ENCODE data around the gene SNX19.

SNX19 gene

GRCh38 chr11:130907229-130907628, 9.1 kb downstream of the SNX19 start:
- DNase-seq (ENCODE audit: low read depth in 2 of 2): no peak

- DNase-seq (ENCODE audit: low read depth in 2 of 2): no peak
Measured at GRCh38 chr11:130906616-130907015, 9.7 kb downstream of the SNX19 start.

GRCh38 chr11:130905512-130905911, 10.8 kb downstream of the SNX19 start:
- DNase-seq (ENCODE audit: low read depth in 2 of 2): no peak

DNA sequence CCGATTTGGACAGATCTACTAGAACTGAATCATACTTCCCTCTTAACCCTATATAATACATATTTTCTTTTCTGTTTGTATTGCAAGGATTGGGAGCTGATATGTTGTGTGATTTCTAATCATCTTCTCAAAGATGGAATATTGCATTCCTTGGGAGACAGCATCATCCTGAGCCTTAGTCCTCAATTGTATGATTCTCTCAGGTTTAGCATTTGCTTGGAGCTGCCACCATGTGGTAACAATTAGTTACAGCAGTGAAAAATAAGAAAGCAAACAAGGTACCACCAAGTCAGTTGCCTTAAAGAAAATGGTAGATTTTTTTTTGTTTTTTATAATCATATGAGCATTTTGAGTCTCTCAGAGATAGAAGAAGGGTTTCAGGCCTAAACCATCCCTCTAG, 11.9 kb downstream of the SNX19 start:
- no peak for DNase-seq (ENCODE audit: low read depth in 2 of 2)

DNA sequence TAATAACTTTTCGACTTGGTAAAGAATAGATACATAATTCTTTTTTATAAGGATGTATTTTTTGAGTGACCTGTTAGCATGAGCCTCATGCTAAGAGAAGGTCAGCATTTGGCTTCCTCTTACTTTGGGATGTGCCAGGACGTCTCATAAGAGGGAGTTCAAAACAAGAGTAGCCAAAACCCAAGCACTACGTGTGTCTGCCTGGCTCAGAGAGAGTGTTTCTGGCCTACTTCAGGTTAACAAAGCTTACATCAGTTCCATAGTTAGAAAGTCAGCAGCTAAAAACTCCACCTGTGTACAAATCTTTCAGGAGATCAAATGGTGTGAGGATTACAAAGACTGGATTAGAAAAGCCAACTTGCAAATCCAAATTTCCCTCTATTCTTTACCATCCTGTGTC, 13.9 kb downstream of the SNX19 start:
- no peak for DNase-seq (ENCODE audit: low read depth in 2 of 2)

GRCh38 chr11:130899106-130899505, 17.2 kb downstream of the SNX19 start:
- no peak for DNase-seq (ENCODE audit: low read depth in 2 of 2)

GRCh38 chr11:130897262-130898182, 18.8 kb downstream of the SNX19 start:
- DNase-seq (ENCODE audit: low read depth in 2 of 2): no peak

GRCh38 chr11:130894322-130895025, 21.8 kb downstream of the SNX19 start:
- peak; percentile 13 to 25 for DNase-seq (ENCODE audit: low read depth in 2 of 2)

GRCh38 chr11:130892861-130893260, 23.4 kb downstream of the SNX19 start:
- no peak for DNase-seq (ENCODE audit: low read depth in 2 of 2)

DNA sequence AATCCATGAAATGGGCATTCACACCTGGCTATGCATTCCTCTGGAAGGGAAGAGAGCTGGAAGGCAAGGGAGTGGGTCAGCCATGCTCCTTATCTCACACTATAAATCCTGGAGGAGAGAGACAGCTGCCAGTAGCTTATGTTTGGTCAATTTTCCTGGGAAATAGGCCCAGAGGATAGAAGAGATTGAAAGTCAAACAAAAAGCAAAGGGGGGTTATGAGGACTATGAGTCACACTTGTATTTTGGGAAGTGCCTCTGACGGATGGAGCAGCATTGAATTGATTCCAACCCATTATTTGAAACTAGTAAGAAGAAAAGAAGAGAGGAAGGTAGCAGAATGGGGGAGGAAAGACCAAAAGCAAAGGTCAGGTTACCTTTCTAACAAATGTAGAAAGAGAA, 25.0 kb downstream of the SNX19 start:
- DNase-seq (ENCODE audit: low read depth in 2 of 2): no peak

- no peak for DNase-seq (ENCODE audit: low read depth in 2 of 2)
Measured at GRCh38 chr11:130890039-130890745, 26.1 kb downstream of the SNX19 start.

- DNase-seq (ENCODE audit: low read depth in 2 of 2): no peak
Measured at GRCh38 chr11:130888790-130889189, 27.5 kb downstream of the SNX19 start.

DNA sequence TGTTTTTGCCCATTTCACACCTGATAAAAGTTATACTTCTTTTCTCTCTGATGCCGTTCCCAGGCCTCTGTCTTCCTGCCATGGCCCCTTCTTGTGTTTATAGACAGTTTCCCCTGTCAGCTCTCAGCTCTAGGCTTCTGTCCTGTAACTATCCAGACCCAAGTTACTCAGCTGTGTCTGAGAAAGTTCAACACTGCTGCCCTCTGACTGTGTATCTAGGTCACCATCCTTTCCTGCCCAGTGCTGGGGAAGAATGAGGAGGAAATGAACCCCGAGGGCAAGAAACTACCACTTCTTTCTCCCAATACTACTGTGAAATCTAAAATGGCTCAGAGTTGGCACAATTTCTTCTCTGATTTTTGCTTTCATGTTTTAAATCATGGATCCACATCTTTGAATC, 29.6 kb downstream of the SNX19 start:
- no peak for DNase-seq (ENCODE audit: low read depth in 2 of 2)

DNA sequence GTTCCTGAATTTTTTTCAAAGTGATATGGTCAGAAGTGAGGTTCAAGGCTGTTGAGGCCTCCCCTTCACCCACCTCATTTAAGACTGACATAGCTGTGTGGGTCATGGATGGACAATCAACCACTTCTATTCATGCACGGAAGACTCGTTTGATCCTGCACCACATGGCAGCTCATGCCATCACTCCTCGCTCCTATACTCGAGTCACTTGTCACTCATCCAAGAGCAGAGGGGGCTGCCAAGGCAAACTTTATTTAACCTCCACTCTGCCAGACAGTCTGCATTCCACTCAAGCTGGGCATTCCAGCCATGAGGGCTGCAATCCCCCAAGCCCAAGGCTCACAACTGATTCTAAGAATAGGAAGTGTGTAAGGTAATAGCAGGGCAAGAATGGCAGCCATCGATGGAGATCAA, 34.1 kb downstream of the SNX19 start:
- DNase-seq (ENCODE audit: low read depth in 2 of 2): no peak

DNA sequence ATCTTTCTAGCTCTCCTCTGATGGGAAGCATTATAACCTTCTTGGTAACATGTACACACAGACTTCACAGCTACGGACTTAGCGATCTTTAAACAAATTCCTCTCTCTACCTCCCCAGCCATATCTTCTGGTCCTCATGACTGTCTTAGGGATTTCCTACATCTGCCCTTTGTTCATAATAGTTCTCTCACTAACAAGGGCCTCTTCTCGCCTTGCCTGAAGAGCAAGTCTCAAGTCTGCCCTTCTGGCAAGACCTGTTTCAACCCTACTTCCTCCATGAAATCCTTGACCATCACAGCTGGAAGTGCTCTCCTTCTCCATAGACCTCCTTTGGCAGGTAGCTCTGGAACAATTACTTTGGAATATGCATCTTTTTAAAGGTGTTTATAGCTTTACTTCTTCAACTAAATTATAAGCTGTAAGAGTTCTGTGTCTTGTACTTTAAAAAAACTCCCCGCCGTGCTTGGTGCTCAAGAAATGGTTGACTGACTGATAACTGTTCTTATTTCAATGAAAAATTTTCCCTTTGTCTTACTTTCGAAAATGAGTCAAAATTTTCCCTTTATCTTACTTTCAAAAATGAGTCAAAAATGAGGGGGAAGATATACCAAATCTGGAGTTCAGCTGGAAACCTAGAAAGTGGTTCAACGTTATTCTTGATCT, 34.7 kb downstream of the SNX19 start:
- DNase-seq (ENCODE audit: low read depth in 2 of 2): no peak

GRCh38 chr11:130879836-130880235, 36.4 kb downstream of the SNX19 start:
- DNase-seq (ENCODE audit: low read depth in 2 of 2): no peak

DNA sequence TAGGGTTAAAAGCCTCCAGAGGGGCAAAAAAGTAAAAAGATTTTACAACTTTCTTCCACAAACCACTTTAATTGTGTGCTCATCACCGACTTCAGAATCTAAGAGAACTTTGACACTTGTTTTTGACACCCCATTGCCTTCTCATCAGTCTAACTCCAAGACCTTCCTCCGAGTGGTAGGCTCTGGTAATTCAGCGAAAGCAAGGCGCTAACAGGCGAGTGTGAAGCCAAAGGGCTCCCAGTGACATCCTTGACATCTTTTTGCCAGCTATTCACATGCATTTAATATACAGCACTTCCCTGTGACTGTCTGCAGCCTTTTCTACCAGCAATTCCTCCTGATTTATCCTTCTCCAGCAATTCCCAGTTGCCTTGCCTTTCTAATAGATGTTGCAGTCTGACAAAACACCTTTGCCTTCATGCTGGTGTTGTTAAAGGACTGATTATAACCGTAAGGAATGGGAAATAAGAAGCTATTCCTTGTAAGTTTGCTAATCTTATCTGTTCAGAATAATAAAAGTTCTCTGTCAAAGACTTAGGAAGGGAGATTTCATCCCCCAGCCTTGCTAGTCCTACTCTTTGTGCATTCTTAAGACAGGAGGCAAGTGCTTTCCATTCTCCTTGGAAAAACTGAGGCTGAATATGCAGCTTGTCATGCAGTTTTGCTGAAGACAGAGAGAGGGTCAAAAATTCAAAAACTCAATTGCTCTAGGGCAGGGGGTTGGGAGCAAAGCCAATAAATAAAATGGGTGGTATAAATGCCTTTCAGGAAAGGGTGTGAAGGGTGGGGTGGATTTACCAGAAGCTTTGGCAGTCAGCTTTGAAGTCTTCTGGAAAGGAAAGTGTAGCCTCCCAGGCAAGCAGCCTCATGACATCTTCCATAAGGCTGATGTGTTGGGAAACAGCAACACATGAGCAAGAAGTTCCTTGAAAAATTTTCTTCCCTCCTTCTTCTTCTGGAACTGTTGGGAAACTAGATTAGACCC, 39.1 kb downstream of the SNX19 start:
- DNase-seq (ENCODE audit: low read depth in 2 of 2): no peak

GRCh38 chr11:130876100-130876499, 40.2 kb downstream of the SNX19 start:
- no peak for DNase-seq (ENCODE audit: low read depth in 2 of 2)

DNA sequence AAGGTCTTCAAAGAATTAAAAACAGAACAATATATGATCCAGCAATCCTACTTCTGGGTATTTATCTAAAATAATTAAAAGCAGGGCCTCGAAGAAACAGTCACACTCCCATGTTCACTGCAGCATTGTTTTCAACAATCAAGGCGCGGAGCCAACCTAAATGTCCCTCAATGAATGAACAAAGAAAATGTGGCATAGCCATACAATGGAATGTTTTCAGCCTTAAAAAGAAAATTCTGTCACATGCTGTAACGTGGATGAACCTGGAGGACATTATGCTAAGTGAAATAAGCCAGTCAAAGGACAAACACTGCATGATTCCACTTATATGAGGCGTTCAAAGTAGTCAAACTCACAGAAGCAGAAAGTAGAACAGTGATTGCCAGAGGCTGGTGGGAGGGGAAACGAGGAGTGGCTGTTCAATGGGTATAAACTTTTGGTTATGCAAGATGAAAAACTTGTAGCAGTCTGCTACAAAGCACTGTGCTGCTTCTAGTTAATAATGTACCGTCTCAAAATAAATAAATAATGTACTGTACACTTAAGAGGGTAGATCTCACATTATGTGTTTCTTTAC, 41.2 kb downstream of the SNX19 start:
- DNase-seq (ENCODE audit: low read depth in 2 of 2): no peak

DNA sequence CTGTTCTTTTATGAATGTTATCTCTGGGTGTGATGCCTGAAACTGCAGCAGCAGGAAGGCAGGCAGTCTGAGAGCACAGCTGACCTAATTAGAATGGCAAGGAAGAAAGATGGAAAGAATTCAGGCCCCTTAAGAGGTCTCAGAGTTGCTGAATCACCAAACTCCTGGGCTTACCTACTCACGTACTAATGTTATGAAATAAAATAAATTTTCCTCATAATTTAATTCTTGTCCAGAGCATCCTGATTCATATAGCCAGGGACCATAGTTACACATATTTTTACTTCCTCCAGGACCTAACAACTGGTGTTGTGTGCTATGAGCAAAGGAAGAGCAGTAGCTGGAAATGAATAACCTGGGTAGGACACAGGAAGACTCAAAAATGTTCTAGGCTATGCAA, 41.9 kb downstream of the SNX19 start:
- no peak for DNase-seq (ENCODE audit: low read depth in 2 of 2)

Measured in stimulated activated CD8-positive, alpha-beta memory T cell treated with anti-CD3 and anti-CD28 coated beads, Interleukin-15, amount 100 ng/mL, for 48 hours (primary cell).